ENCODE measurements around the gene DNAH6. TPM values are rescaled to one million over a fixed set of nuclear protein-coding genes. Genes with fewer than 3 reads are reported as not detected.

DNAH6 gene
- total RNA-seq, 2 donors from 2014 or later, result 0.85 TPM; not detected in 1

- no peaks in the 10 kb centered on the region for H3K9me3 ChIP-seq
- DNase-seq (ENCODE audit: low spot score) (no peak), ATAC-seq (ENCODE audit: insufficient number of reproducible peaks, low FRiP score, low read depth) (no peak)
- TF ChIP-seq CTCF (IDR thresholded peaks at IDR 0.05), result no peak
- H3K27ac ChIP-seq, result no peak overlapping the region
- no peaks in the 10 kb centered on the region for H3K36me3 ChIP-seq
- H3K4me3 ChIP-seq, result no peak overlapping the region
- H3K27me3 ChIP-seq (replicated peaks; ENCODE audit: insufficient read depth), result no peaks in the 10 kb centered on the region
- no peaks in the 10 kb centered on the region for H3K4me1 ChIP-seq (ENCODE audit: control insufficient read depth in 1 of 2, low read depth in 2 of 2)
Observed at GRCh38 chr2:84654414-84654813, 138.1 kb downstream of the DNAH6 start.

- no peak for ATAC-seq (ENCODE audit: insufficient number of reproducible peaks, low FRiP score, low read depth)
- no peak for TF ChIP-seq CTCF (IDR thresholded peaks at IDR 0.05)
- H3K9me3 ChIP-seq, result no peaks in the 10 kb centered on the region
Observed at GRCh38 chr2:84669122-84669521, 152.8 kb downstream of the DNAH6 start.

GRCh38 chr2:84674099-84674498, 157.8 kb downstream of the DNAH6 start:
- ATAC-seq (ENCODE audit: insufficient number of reproducible peaks, low FRiP score, low read depth), result no peak
- H3K4me1 ChIP-seq (ENCODE audit: control insufficient read depth in 1 of 2, low read depth in 2 of 2), result no peaks in the 10 kb centered on the region
- no peak overlapping the region for H3K4me3 ChIP-seq
- no peaks in the 10 kb centered on the region for H3K36me3 ChIP-seq
- TF ChIP-seq CTCF (IDR thresholded peaks at IDR 0.05), result no peak
- no peaks in the 10 kb centered on the region for H3K9me3 ChIP-seq
- H3K27me3 ChIP-seq (replicated peaks; ENCODE audit: insufficient read depth), result no peaks in the 10 kb centered on the region
- DNase-seq (ENCODE audit: low spot score), result no peak
- no peak overlapping the region for H3K27ac ChIP-seq

More at GRCh38 chr2:84669122-84669521, 152.8 kb downstream of the DNAH6 start:
- Histone ChIP-seq H3K27me3 (replicated peaks; ENCODE audit: insufficient read depth) (no peaks in the 10 kb centered on the region), H3K27ac (no peak overlapping the region), H3K4me1 (ENCODE audit: control insufficient read depth in 1 of 2, low read depth in 2 of 2) (no peaks in the 10 kb centered on the region), H3K36me3 (no peaks in the 10 kb centered on the region), H3K4me3 (no peak overlapping the region)
- no peak for DNase-seq (ENCODE audit: low spot score)

- Histone ChIP-seq H3K36me3 (no peaks in the 10 kb centered on the region), H3K4me1 (ENCODE audit: control insufficient read depth in 1 of 2, low read depth in 2 of 2) (no peaks in the 10 kb centered on the region), H3K4me3 (no peak overlapping the region), H3K27me3 (replicated peaks; ENCODE audit: insufficient read depth) (no peaks in the 10 kb centered on the region), H3K9me3 (no peaks in the 10 kb centered on the region), H3K27ac (no peak overlapping the region)
- no peak for TF ChIP-seq CTCF (IDR thresholded peaks at IDR 0.05)
- no peak for DNase-seq (ENCODE audit: low spot score)
- ATAC-seq (ENCODE audit: insufficient number of reproducible peaks, low FRiP score, low read depth), result no peak
Observed at GRCh38 chr2:84674586-84674985, 158.3 kb downstream of the DNAH6 start.

- ATAC-seq (ENCODE audit: insufficient number of reproducible peaks, low FRiP score, low read depth) (no peak), DNase-seq (ENCODE audit: low spot score) (no peak)
- no peak for TF ChIP-seq CTCF (IDR thresholded peaks at IDR 0.05)
- Histone ChIP-seq H3K27me3 (replicated peaks; ENCODE audit: insufficient read depth) (no peaks in the 10 kb centered on the region), H3K4me1 (ENCODE audit: control insufficient read depth in 1 of 2, low read depth in 2 of 2) (no peaks in the 10 kb centered on the region), H3K27ac (no peak overlapping the region), H3K4me3 (no peak overlapping the region), H3K9me3 (no peaks in the 10 kb centered on the region), H3K36me3 (no peaks in the 10 kb centered on the region)
Observed at GRCh38 chr2:84676295-84676694, 160.0 kb downstream of the DNAH6 start.

All from thoracic aorta (tissue), 2 donors.